ENCODE measurements around the gene TCF7L2. TPM values are rescaled to one million over a fixed set of nuclear protein-coding genes. Genes with fewer than 3 reads are reported as not detected.

TCF7L2 gene
- total and polyA plus RNA-seq, 9 of the 15 experiments (the other 6 are each of a cell fraction or from before 2014, with no cell fraction given), result 0.32 to 2.8 (median 0.92) TPM

DNA sequence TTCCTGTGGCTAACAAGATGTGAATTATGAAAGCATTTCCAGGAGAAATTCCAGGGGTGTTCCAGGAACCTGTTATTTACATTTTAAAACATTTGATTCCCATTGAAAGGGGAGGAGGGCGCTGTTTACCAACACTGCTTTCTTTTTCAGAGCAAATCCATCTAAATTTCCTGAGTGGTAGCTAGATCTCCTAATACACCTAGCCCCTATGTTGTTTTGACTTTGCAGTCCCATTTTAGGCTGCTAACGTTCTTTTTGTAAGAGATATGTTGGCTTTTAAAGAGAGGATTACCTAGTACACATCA lies 130.8 kb downstream of the TCF7L2 start (continued):
- TF ChIP-seq, protein P1, sequence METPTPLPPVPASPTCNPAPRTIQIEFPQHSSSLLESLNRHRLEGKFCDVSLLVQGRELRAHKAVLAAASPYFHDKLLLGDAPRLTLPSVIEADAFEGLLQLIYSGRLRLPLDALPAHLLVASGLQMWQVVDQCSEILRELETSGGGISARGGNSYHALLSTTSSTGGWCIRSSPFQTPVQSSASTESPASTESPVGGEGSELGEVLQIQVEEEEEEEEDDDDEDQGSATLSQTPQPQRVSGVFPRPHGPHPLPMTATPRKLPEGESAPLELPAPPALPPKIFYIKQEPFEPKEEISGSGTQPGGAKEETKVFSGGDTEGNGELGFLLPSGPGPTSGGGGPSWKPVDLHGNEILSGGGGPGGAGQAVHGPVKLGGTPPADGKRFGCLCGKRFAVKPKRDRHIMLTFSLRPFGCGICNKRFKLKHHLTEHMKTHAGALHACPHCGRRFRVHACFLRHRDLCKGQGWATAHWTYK (CRISPR knock-in tag; IDR thresholded peaks at IDR 0.05), result no peak
- TF ChIP-seq JUN (IDR thresholded peaks at IDR 0.05; ENCODE audit: borderline replicate concordance, low read depth, low read length) (no peak), JUN (CRISPR knock-in tag; IDR thresholded peaks at IDR 0.05; ENCODE audit: borderline replicate concordance) (no peak), CBX8 (IDR thresholded peaks at IDR 0.05; ENCODE audit: borderline replicate concordance, extremely low read depth, low read depth, low read length, poor library complexity, severe bottlenecking) (no peak), ZNF23 (CRISPR knock-in tag; IDR thresholded peaks at IDR 0.05) (no peak), NCOA4 (IDR thresholded peaks at IDR 0.05; ENCODE audit: partially characterized antibody) (no peak), SMARCE1 (IDR thresholded peaks at IDR 0.05) (no peak), ARHGAP35 (IDR thresholded peaks at IDR 0.05; ENCODE audit: partially characterized antibody) (no peak), TFAM (CRISPR knock-in tag; conservative IDR thresholded peaks at IDR 0.05) (no peak), ZNF764 (CRISPR knock-in tag; IDR thresholded peaks at IDR 0.05; ENCODE audit: low read depth) (no peak), FOXK2 (conservative IDR thresholded peaks at IDR 0.05 in 1 of 2, IDR thresholded peaks at IDR 0.05 in 1 of 2; ENCODE audit: low read depth in 2 of 2) (peak; percentile 53 to 60; a peak in 2 of 4 replicates), TOE1 (IDR thresholded peaks at IDR 0.05; ENCODE audit: borderline replicate concordance) (no peak), TOE1 (CRISPR knock-in tag; IDR thresholded peaks at IDR 0.05; ENCODE audit: borderline replicate concordance, low read depth) (no peak), RBM15 (IDR thresholded peaks at IDR 0.05; ENCODE audit: insufficient read depth, low read length) (no peak)
- TF ChIP-seq, protein P2, sequence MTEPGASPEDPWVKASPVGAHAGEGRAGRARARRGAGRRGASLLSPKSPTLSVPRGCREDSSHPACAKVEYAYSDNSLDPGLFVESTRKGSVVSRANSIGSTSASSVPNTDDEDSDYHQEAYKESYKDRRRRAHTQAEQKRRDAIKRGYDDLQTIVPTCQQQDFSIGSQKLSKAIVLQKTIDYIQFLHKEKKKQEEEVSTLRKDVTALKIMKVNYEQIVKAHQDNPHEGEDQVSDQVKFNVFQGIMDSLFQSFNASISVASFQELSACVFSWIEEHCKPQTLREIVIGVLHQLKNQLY (CRISPR knock-in tag; conservative IDR thresholded peaks at IDR 0.05), result no peak
- TF ChIP-seq, protein P3, sequence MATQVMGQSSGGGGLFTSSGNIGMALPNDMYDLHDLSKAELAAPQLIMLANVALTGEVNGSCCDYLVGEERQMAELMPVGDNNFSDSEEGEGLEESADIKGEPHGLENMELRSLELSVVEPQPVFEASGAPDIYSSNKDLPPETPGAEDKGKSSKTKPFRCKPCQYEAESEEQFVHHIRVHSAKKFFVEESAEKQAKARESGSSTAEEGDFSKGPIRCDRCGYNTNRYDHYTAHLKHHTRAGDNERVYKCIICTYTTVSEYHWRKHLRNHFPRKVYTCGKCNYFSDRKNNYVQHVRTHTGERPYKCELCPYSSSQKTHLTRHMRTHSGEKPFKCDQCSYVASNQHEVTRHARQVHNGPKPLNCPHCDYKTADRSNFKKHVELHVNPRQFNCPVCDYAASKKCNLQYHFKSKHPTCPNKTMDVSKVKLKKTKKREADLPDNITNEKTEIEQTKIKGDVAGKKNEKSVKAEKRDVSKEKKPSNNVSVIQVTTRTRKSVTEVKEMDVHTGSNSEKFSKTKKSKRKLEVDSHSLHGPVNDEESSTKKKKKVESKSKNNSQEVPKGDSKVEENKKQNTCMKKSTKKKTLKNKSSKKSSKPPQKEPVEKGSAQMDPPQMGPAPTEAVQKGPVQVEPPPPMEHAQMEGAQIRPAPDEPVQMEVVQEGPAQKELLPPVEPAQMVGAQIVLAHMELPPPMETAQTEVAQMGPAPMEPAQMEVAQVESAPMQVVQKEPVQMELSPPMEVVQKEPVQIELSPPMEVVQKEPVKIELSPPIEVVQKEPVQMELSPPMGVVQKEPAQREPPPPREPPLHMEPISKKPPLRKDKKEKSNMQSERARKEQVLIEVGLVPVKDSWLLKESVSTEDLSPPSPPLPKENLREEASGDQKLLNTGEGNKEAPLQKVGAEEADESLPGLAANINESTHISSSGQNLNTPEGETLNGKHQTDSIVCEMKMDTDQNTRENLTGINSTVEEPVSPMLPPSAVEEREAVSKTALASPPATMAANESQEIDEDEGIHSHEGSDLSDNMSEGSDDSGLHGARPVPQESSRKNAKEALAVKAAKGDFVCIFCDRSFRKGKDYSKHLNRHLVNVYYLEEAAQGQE (IDR thresholded peaks at IDR 0.05; ENCODE audit: borderline replicate concordance), result peak; percentile 14; the same call in 1 of the 2 replicates
- TF ChIP-seq, protein P3 (CRISPR knock-in tag; IDR thresholded peaks at IDR 0.05; ENCODE audit: low read depth), result no peak
